MM.1S (cell line): ENCODE data around the gene GAK.

Experiments
- EZH2 ChIP-seq: fragments of 300-600 bp; sonication (generic); optimal IDR thresholded peaks from 2 replicates; pipeline ENCODE3; 2017; ENCODE audit warnings: low read depth, mild to moderate bottlenecking, antibody characterized with exemption, low read length, mixed read lengths
- EZH2phosphoT487 ChIP-seq: fragments of 300-600 bp; sonication (generic); IDR thresholded peaks from 2 replicates; pipeline ENCODE4 v1.6.1; 2018; ENCODE audit warnings: antibody characterized with exemption, low read length
- TF ChIP-seq, protein P1 (sequence below): fragments of 300-600 bp; sonication (generic); IDR thresholded peaks from 2 replicates; pipeline ENCODE4 v1.5.1; 2016; ENCODE audit warnings: antibody characterized with exemption, low read length, mixed read lengths

DNA sequence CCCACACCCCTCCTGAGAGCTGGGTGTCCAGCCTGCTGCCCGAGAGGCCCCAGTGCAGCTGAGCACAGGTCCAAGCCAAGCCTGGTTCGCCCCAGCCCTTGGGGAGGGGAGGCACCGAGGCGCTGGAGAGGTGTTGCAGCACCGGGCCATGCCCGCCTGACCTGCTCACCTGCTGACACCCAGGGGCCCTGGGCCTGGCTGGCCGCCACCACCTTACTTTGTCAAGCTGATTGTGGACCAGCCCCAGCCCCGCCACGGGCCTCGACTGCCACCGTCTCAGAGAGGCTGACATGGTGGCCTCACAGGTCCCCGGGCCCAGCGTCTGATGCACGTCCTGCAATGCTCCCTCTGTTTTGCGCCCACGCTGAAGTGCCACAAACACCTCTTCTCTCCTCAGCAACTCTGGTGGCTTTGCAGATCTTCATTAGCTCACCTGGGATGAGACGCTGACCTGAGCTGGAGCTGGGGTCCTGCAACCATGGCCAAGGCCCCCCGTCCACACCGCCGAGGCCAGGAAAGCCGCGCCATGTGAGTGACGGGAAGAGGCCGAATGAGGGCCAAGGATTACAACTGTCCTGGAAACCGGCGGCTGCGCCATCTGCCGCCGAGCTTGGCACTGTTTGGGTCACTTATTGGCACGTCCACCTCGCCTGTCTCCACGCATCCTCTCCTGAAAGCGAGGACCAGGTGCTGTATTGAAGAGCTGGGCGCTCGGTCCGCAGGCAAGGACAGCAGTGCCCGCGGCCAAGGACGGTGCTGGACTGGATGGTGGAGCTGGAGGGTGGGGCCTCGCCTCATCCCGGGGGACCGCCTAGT lies 113.8 kb downstream of the GAK start:
- TF ChIP-seq, protein P1, sequence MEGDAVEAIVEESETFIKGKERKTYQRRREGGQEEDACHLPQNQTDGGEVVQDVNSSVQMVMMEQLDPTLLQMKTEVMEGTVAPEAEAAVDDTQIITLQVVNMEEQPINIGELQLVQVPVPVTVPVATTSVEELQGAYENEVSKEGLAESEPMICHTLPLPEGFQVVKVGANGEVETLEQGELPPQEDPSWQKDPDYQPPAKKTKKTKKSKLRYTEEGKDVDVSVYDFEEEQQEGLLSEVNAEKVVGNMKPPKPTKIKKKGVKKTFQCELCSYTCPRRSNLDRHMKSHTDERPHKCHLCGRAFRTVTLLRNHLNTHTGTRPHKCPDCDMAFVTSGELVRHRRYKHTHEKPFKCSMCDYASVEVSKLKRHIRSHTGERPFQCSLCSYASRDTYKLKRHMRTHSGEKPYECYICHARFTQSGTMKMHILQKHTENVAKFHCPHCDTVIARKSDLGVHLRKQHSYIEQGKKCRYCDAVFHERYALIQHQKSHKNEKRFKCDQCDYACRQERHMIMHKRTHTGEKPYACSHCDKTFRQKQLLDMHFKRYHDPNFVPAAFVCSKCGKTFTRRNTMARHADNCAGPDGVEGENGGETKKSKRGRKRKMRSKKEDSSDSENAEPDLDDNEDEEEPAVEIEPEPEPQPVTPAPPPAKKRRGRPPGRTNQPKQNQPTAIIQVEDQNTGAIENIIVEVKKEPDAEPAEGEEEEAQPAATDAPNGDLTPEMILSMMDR, result no peak
- no peak for TF ChIP-seq EZH2
- no peak for TF ChIP-seq EZH2phosphoT487
